H9 (cell line): ENCODE measurements around the gene SNX17. TPM values are rescaled to one million over a fixed set of nuclear protein-coding genes. Genes with fewer than 3 reads are reported as not detected.

ENCODE experiments used
- DNase-seq: peaks from one replicate; pipeline ENCODE4 v3.0.0-alpha.2; 2017
- H2AFZ ChIP-seq: one replicate; pipeline ENCODE4 v1.6.1; 2013; ENCODE audit warnings: mild to moderate bottlenecking, low read length, control low read depth, moderate library complexity
- H2AK5ac ChIP-seq: 2 replicates; pipeline ENCODE4 v1.6.1; 2013; ENCODE audit warnings: low read length, control low read depth, mixed read lengths; ENCODE audit not compliant: insufficient read length
- H2BK120ac ChIP-seq: one replicate; pipeline ENCODE4 v1.6.1; 2013; ENCODE audit warnings: low read depth, mild to moderate bottlenecking, low read length, control low read depth, inconsistent platforms; ENCODE audit not compliant: poor library complexity, severe bottlenecking
- H2BK12ac ChIP-seq: 2 replicates; pipeline ENCODE4 v1.6.1; 2013; ENCODE audit warnings: low read length, control low read depth, mixed read lengths, low read depth; ENCODE audit not compliant: insufficient read length
- H2BK15ac ChIP-seq: 2 replicates; pipeline ENCODE4 v1.6.1; 2013; ENCODE audit warnings: low read depth, low read length, control low read depth
- H2BK20ac ChIP-seq: one replicate; pipeline ENCODE4 v1.6.1; 2013; ENCODE audit warnings: low read depth, mild to moderate bottlenecking, low read length, control low read depth, inconsistent platforms; ENCODE audit not compliant: poor library complexity, severe bottlenecking
- H2BK5ac ChIP-seq: 2 replicates; pipeline ENCODE4 v1.6.1; 2013; ENCODE audit warnings: low read length, control low read depth, mixed read lengths; ENCODE audit not compliant: insufficient read length
- H3K14ac ChIP-seq: 2 replicates; pipeline ENCODE4 v1.6.1; 2013; ENCODE audit warnings: low read length, control low read depth; ENCODE audit not compliant: insufficient read depth
- H3K18ac ChIP-seq: 2 replicates; pipeline ENCODE4 v1.6.1; 2013; ENCODE audit warnings: low read depth, mild to moderate bottlenecking, mixed read lengths, low read length, control low read depth; ENCODE audit not compliant: insufficient read length
- H3K23ac ChIP-seq: 2 replicates; pipeline ENCODE4 v1.6.1; 2013; ENCODE audit warnings: low read length, control low read depth, mixed read lengths, low read depth; ENCODE audit not compliant: insufficient read length
- H3K23me2 ChIP-seq: 2 replicates; pipeline ENCODE4 v1.6.1; 2013; ENCODE audit warnings: low read depth, mild to moderate bottlenecking, mixed read lengths, low read length, control low read depth; ENCODE audit not compliant: insufficient read length, poor library complexity, severe bottlenecking
- H3K27ac ChIP-seq: 2 replicates; pipeline ENCODE4 v1.5.1; 2013; ENCODE audit warnings: low read length, control low read depth, mixed read lengths, low read depth; ENCODE audit not compliant: insufficient read length
- H3K27me3 ChIP-seq: 2 replicates; pipeline ENCODE4 v1.6.1; 2013; ENCODE audit warnings: low read length, control low read depth, inconsistent platforms; ENCODE audit not compliant: insufficient read depth
- H3K4ac ChIP-seq: 2 replicates; pipeline ENCODE4 v1.6.1; 2013; ENCODE audit warnings: low read depth, mild to moderate bottlenecking, control low read depth, inconsistent platforms, low read length, moderate library complexity
- H3K4me1 ChIP-seq: 2 replicates; pipeline ENCODE4 v1.6.1; 2013; ENCODE audit warnings: low read length, control low read depth, inconsistent platforms; ENCODE audit not compliant: insufficient read depth
- H3K4me2 ChIP-seq: 2 replicates; pipeline ENCODE4 v1.6.1; 2013; ENCODE audit warnings: low read length, control low read depth, mixed read lengths; ENCODE audit not compliant: insufficient read length, insufficient read depth
- H3K56ac ChIP-seq: 2 replicates; pipeline ENCODE4 v1.6.1; 2013; ENCODE audit warnings: low read depth, mild to moderate bottlenecking, mixed read lengths, low read length, control low read depth; ENCODE audit not compliant: insufficient read length
- H3K79me1 ChIP-seq: 2 replicates; pipeline ENCODE4 v1.6.1; 2013; ENCODE audit warnings: low read depth, mild to moderate bottlenecking, moderate library complexity, low read length, control low read depth, inconsistent platforms; ENCODE audit not compliant: insufficient read depth, poor library complexity, severe bottlenecking
- H3K79me2 ChIP-seq: 2 replicates; pipeline ENCODE4 v1.6.1; 2013; ENCODE audit warnings: low read length, control low read depth, inconsistent platforms; ENCODE audit not compliant: insufficient read depth
- H3K9ac ChIP-seq: 2 replicates; pipeline ENCODE4 v1.6.1; 2013; ENCODE audit warnings: low read length, control low read depth, mixed read lengths; ENCODE audit not compliant: insufficient read length; ENCODE audit errors: extremely low read depth
- H3K9me3 ChIP-seq: one replicate; pipeline ENCODE4 v1.6.1; 2013; ENCODE audit warnings: low read depth, low read length, inconsistent platforms; ENCODE audit not compliant: control insufficient read depth
- H3T11ph ChIP-seq: one replicate; pipeline ENCODE4 v1.6.1; 2013; ENCODE audit warnings: mild to moderate bottlenecking, low read length, control low read depth, inconsistent platforms
- H4K20me1 ChIP-seq: one replicate; pipeline ENCODE4 v1.6.1; 2013; ENCODE audit not compliant: control insufficient read depth, insufficient read length, insufficient read depth
- H4K5ac ChIP-seq: 2 replicates; pipeline ENCODE4 v1.6.1; 2013; ENCODE audit warnings: low read depth, mild to moderate bottlenecking, mixed read lengths, low read length, control low read depth; ENCODE audit not compliant: insufficient read length
- H4K8ac ChIP-seq: replicated peaks from 2 replicates; pipeline ENCODE4 v1.6.1; 2013; ENCODE audit warnings: low read length, control low read depth, mixed read lengths, low read depth; ENCODE audit not compliant: insufficient read length
- H4K91ac ChIP-seq: 2 replicates; pipeline ENCODE4 v1.6.1; 2013; ENCODE audit warnings: low read depth, mild to moderate bottlenecking, moderate library complexity, mixed read lengths, low read length, control low read depth; ENCODE audit not compliant: insufficient read length
- H3K27ac Mint-ChIP-seq, 3 experiments: 2 replicates in 2 of 3; 3 replicates in 1 of 3; pipeline ENCODE4 v1.8.0; 2020 to 2021; ENCODE audit warnings: mixed read lengths in 3 of 3, mild to moderate bottlenecking in 1 of 3, moderate library complexity in 1 of 3
- H3K27me3 Mint-ChIP-seq: 2 replicates; pipeline ENCODE4 v1.8.0; 2021; ENCODE audit warnings: low read depth, mild to moderate bottlenecking, moderate library complexity, mixed read lengths
- H3K36me3 Mint-ChIP-seq, 3 experiments: 2 replicates in 2 of 3; 3 replicates in 1 of 3; pipeline ENCODE4 v1.8.0; 2020 to 2021; ENCODE audit warnings: low read depth in 3 of 3, mixed read lengths in 3 of 3; ENCODE audit not compliant: insufficient read depth in 1 of 3
- H3K4me1 Mint-ChIP-seq, 2 experiments: 2 replicates each; pipeline ENCODE4 v1.8.0; 2020; ENCODE audit warnings: mixed read lengths in 2 of 2
- H3K4me3 Mint-ChIP-seq, 2 experiments: 2 replicates in 1 of 2; 3 replicates in 1 of 2; pipeline ENCODE4 v1.8.0; 2020 to 2021; ENCODE audit warnings: mild to moderate bottlenecking in 2 of 2, mixed read lengths in 2 of 2, moderate library complexity in 1 of 2
- H3K9me3 Mint-ChIP-seq, 2 experiments: 2 replicates in 1 of 2; 3 replicates in 1 of 2; pipeline ENCODE4 v1.8.0; 2020; ENCODE audit warnings: mild to moderate bottlenecking in 2 of 2, mixed read lengths in 2 of 2, moderate library complexity in 1 of 2
- CTCF ChIP-seq: fragments of 200-600 bp; sonication (generic); conservative IDR thresholded peaks from 3 replicates; pipeline ENCODE4 v1.8.0; 2021; ENCODE audit warnings: antibody characterized with exemption, mild to moderate bottlenecking
- WGBS: extraction: QIAGEN DNeasy Blood & Tissue Kit; methylation state at CpG from one replicate; pipeline ENCODE4 v1.1.7; 2013; ENCODE audit warnings: missing lambda C conversion rate, low lambda C conversion rate, mixed read lengths; ENCODE audit not compliant: insufficient read length; ENCODE audit errors: extremely low coverage; 5-methylcytosine and 5-hydroxymethylcytosine counted together
- total RNA-seq: library from RNA; stranded (reverse); gene quantifications from 2 replicates; pipeline ENCODE4 v1.2.1, GENCODE V29; 2021

The SNX17 gene
- total RNA-seq, 1 experiment from 2014 or later: 81.1 TPM

- Histone ChIP-seq H3K27ac (no peak overlapping the region), H3K9me3 (no peaks in the 10 kb centered on the region), H3K56ac (no peak overlapping the region), H3K27me3 (no peaks in the 10 kb centered on the region), H2AFZ (no peak overlapping the region), H2BK15ac (no peak overlapping the region), H2BK5ac (no peak overlapping the region), H4K5ac (no peak overlapping the region), H4K8ac (no peak overlapping the region), H3K4me1 (no peaks in the 10 kb centered on the region), H3K79me1 (peaks cover 10% of the 10 kb centered on the region), H3K4ac (no peak overlapping the region), H3K14ac (no peak overlapping the region), H3K9ac (no peak overlapping the region), H2AK5ac (no peak overlapping the region), H2BK120ac (no peak overlapping the region), H4K91ac (no peak overlapping the region), H3K4me2 (no peak overlapping the region), H4K20me1 (no peaks in the 10 kb centered on the region), H3K79me2 (peaks cover 41% of the 10 kb centered on the region; the same call in 1 of the 2 replicates), H2BK12ac (no peak overlapping the region), H3T11ph (no peak overlapping the region), H2BK20ac (no peak overlapping the region), H3K18ac (no peak overlapping the region), H3K23ac (no peak overlapping the region), H3K23me2 (no peaks in the 10 kb centered on the region)
- H3K9me3 Mint-ChIP-seq: no peaks in the 10 kb centered on the region
- TF ChIP-seq CTCF: no peak
- peaks cover 11 to 31% (median 16%) of the 10 kb centered on the region in 3 experiments; a peak in 6 of 7 replicates for H3K36me3 Mint-ChIP-seq
- no CpG with 5 or more reads among the region's 33 CpGs for WGBS
- H3K4me1 Mint-ChIP-seq: no peaks in the 10 kb centered on the region
- no peak overlapping the region for H3K27ac Mint-ChIP-seq
- H3K27me3 Mint-ChIP-seq: no peaks in the 10 kb centered on the region
- DNase-seq: no peak
- H3K4me3 Mint-ChIP-seq: no peak overlapping the region
Observed at GRCh38 chr2:27393225-27393624, 22.8 kb downstream of the SNX17 start.
